ENCODE results near the gene ZDHHC1. TPM values are rescaled to one million over a fixed set of nuclear protein-coding genes. Genes with fewer than 3 reads are reported as not detected.
"Not testable (repeated sequence)": the region's sequence is repeated elsewhere in the genome, so short reads cannot be mapped to it uniquely, and the experiment has no call there.

ZDHHC1 gene
- total RNA-seq, 2 experiments from 2014 or later, result 0.36 to 0.40 TPM

DNA sequence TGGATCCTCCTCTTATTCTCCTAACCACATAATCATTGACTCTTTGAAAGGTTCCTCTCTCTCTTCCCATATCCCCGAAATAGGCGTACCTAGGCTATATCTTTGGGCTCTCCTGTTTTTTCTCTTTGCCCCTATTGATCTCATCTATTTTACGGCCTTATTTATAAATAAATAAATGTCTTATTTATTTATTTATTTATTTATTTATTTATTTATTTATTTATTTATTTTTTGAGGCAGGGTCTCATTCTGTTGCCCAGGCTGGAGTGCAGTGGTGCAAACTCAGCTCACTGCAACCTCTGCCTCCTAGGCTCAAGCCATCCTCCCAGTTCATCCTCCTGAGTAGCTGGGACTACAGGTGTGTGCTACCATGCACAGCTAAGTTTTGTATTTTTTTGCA lies 63.8 kb downstream of the ZDHHC1 start:
- peaks cover 14% of the 10 kb centered on the region for H3K27me3 Mint-ChIP-seq
- not testable (repeated sequence) for H3K4me1 Mint-ChIP-seq; ATAC-seq (ENCODE audit: low read depth); H3K36me3 Mint-ChIP-seq; H3K4me3 Mint-ChIP-seq; H3K27ac Mint-ChIP-seq; DNase-seq; H3K9me3 Mint-ChIP-seq
- POLR2A ChIA-PET, result interaction anchor here (1.5 kb wide), 1 partner anchor 15 kb away, joined by 4 read pairs; no protein-coding TSS in a partner anchor

DNA sequence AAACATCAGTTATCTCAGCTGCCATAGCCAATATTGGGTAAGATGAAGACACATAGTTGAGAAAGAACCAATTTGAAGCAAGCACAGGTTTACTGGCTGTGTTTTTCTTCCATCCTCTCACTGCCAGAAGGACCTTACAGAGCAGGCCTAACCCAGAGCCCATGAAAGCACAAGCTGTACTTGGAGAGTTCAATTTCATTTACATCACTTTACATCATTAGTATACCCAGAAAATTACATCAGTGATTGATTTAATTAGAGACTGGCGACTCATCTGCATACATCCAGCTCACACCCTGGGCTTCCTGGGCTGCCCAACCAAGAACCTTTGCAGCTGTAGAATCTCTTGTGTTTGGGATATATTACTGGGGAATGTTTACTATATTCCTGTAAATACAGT lies 66.0 kb downstream of the ZDHHC1 start:
- no peak for DNase-seq
- Mint-ChIP-seq H3K9me3 (no peaks in the 10 kb centered on the region), H3K4me3 (no peak overlapping the region), H3K36me3 (no peaks in the 10 kb centered on the region), H3K27ac (no peak overlapping the region), H3K27me3 (peaks cover 19% of the 10 kb centered on the region), H3K4me1 (no peaks in the 10 kb centered on the region)
- POLR2A ChIA-PET, result no interaction called here
- no peak for ATAC-seq (ENCODE audit: low read depth)

DNA sequence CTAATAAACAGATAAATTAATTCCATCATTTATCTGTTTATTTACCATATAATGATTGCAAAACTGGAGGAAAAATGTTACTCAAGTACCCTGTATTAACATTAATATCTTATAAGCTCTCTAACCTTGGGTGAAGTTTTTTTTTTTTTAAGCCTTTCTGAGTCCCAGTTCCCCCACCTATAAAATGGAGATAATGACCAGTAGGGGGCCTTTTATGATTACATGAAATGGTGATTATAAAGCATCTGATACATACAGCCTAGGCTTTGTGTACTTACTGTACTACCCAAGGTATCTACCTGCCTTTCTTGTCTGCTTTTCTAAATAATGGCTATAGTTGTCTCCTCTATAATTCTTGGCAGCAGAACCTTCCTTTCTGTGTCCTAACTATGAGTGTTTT lies 67.1 kb downstream of the ZDHHC1 start:
- DNase-seq (no peak), ATAC-seq (ENCODE audit: low read depth) (peak; percentile 66)
- H3K27ac Mint-ChIP-seq, result no peak overlapping the region
- no peaks in the 10 kb centered on the region for H3K36me3 Mint-ChIP-seq
- no peaks in the 10 kb centered on the region for H3K9me3 Mint-ChIP-seq
- no peaks in the 10 kb centered on the region for H3K4me1 Mint-ChIP-seq
- peaks cover 20% of the 10 kb centered on the region for H3K27me3 Mint-ChIP-seq
- POLR2A ChIA-PET, result no interaction called here
- H3K4me3 Mint-ChIP-seq, result no peak overlapping the region

DNA sequence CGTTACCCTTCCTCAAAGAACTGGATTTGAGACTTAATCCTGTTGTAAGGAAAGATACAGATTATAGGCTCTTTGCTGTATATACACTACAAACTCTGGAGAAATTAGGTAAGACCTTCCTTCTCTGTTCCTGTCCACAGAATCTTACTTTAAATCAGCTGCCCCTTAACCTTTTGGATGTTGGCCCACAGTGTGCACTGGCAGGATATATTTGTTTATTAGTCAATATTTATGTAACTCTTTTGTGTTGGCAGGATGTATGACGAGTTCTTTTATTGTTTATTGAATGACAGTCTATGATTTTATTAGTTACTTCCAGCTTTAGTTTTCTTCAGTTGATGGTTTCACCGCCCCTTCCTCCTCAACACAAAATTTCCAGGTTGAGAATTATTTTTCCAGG lies 69.9 kb downstream of the ZDHHC1 start:
- no peak for DNase-seq
- POLR2A ChIA-PET, result no interaction called here
- Mint-ChIP-seq H3K36me3 (no peaks in the 10 kb centered on the region), H3K4me1 (no peaks in the 10 kb centered on the region), H3K27ac (no peak overlapping the region), H3K4me3 (no peak overlapping the region), H3K9me3 (no peaks in the 10 kb centered on the region), H3K27me3 (peaks cover 28% of the 10 kb centered on the region)
- ATAC-seq (ENCODE audit: low read depth), result no peak

DNA sequence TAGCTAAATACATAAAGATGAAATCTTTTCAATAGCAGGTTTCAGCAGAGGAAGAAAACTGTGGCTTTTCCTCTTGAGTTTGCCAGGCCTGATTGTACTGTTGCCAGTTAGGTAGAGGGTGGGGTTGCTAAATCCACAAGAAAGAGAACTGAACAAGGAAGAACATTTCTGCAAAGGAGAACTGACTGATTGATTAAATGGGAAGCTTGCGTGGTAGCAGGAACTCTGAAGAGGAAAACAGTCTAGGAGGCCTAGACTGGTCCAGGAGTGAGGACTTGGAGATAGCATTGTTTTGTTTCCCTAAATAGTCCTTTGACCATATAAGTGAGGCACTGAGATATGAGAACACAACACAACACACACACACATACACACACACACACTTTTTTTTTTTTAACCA lies 70.9 kb downstream of the ZDHHC1 start:
- H3K27me3 Mint-ChIP-seq, result peaks cover 28% of the 10 kb centered on the region
- H3K4me3 Mint-ChIP-seq, result no peak overlapping the region
- H3K36me3 Mint-ChIP-seq, result no peaks in the 10 kb centered on the region
- H3K4me1 Mint-ChIP-seq, result no peaks in the 10 kb centered on the region
- ATAC-seq (ENCODE audit: low read depth) (no peak), DNase-seq (no peak)
- POLR2A ChIA-PET, result no interaction called here
- H3K27ac Mint-ChIP-seq, result no peak overlapping the region
- H3K9me3 Mint-ChIP-seq, result no peaks in the 10 kb centered on the region

Other genes starting within 250 kb of the ZDHHC1 start
- 10 to 100 TPM; 17.7 to 18.6 TPM for gene NOL3, start 245.9 kb downstream of the ZDHHC1 start, total RNA-seq
- 10 to 100 TPM; 57.4 to 59.1 TPM for gene MATCAP1, start 232.5 kb downstream of the ZDHHC1 start, total RNA-seq
- gene EXOC3L1, start 226.3 kb downstream of the ZDHHC1 start, total RNA-seq, result not detected
- gene E2F4, start 224.3 kb downstream of the ZDHHC1 start, total RNA-seq, result 100 to 1,000 TPM; 105 to 114 TPM
- gene ELMO3, start 217.3 kb downstream of the ZDHHC1 start, total RNA-seq, result 1 to 10 TPM; 7.6 to 9.4 TPM
- gene TMEM208, start 189.3 kb downstream of the ZDHHC1 start, total RNA-seq, result 10 to 100 TPM; 30.3 to 30.5 TPM
- 10 to 100 TPM; 92.2 to 92.8 TPM for gene FHOD1, start 169.0 kb downstream of the ZDHHC1 start, total RNA-seq
- gene SLC9A5, start 167.5 kb downstream of the ZDHHC1 start, total RNA-seq, result 1 to 10 TPM; 3.5 to 4.5 TPM
- 10 to 100 TPM; 15.7 to 18.2 TPM for gene PLEKHG4, start 136.9 kb downstream of the ZDHHC1 start, total RNA-seq
- gene KCTD19, start 89.7 kb downstream of the ZDHHC1 start, total RNA-seq, result 1 to 10 TPM; 1.2 to 1.6 TPM
- under 1 TPM; 0.28 to 0.64 TPM for gene LRRC36, start 89.7 kb downstream of the ZDHHC1 start, total RNA-seq
- not detected for gene TPPP3, start 23.0 kb downstream of the ZDHHC1 start, total RNA-seq
- not detected for gene HSD11B2, start 14.6 kb upstream of the ZDHHC1 start, total RNA-seq
- gene ATP6V0D1, start 64.7 kb upstream of the ZDHHC1 start, total RNA-seq, result 10 to 100 TPM; 41.8 to 48.8 TPM
- not detected for gene AGRP, start 67.1 kb upstream of the ZDHHC1 start, total RNA-seq
- 10 to 100 TPM; 28.7 to 35.7 TPM for gene RIPOR1, start 112.4 kb upstream of the ZDHHC1 start, total RNA-seq
- 10 to 100 TPM; 69.9 to 72.3 TPM for gene CTCF, start 146.0 kb upstream of the ZDHHC1 start, total RNA-seq
- gene CARMIL2, start 228.7 kb upstream of the ZDHHC1 start, total RNA-seq, result 100 to 1,000 TPM; 199 to 203 TPM
- gene ACD, start 243.8 kb upstream of the ZDHHC1 start, total RNA-seq, result 10 to 100 TPM; 50.7 to 54.2 TPM
- gene PARD6A, start 244.5 kb upstream of the ZDHHC1 start, total RNA-seq, result 10 to 100 TPM in 1 of 2 experiments, 1 to 10 TPM in 1; 9.5 to 11.1 TPM

Data from activated naive CD8-positive, alpha-beta T cell treated with anti-CD3 and anti-CD28 coated beads, Interleukin-2, amount 10 ng/mL, durations not matched to agents 7 days and 5 days (primary cell).